Brain microvascular endothelial cell (primary cell): Measurements from ENCODE around the gene TMEM207.

Experiments used
- DNase-seq: peaks from one replicate; pipeline ENCODE4 v3.0.0-alpha.2; 2020
- H3K27ac ChIP-seq: fragments of 250-450 bp; sonication (Bioruptor Pico); 2 replicates; pipeline ENCODE4 v1.5.1; 2020; ENCODE audit warnings: mild to moderate bottlenecking, moderate library complexity
- H3K27me3 ChIP-seq: fragments of 250-450 bp; sonication (Bioruptor Pico); replicated peaks from 2 replicates; pipeline ENCODE4 v1.5.1; 2020; ENCODE audit warnings: mild to moderate bottlenecking
- H3K36me3 ChIP-seq: fragments of 250-450 bp; sonication (Bioruptor Pico); replicated peaks from 2 replicates; pipeline ENCODE4 v1.5.1; 2020; ENCODE audit warnings: mild to moderate bottlenecking
- H3K4me3 ChIP-seq: 2 replicates; pipeline ENCODE4 v1.5.1; 2011; ENCODE audit warnings: low read depth, mild to moderate bottlenecking, control low read depth, low read length, moderate library complexity
- in situ Hi-C: cut with HindIII; loops from 2 replicates; pipeline ENCODE4 v1.10.0; 2017; ENCODE audit warnings: low sequenced_read_pairs, low pct_ligation_motif_present
- TF ChIP-seq, protein P1 (sequence below): IDR thresholded peaks from 2 replicates; pipeline ENCODE4 v1.5.1; 2011; ENCODE audit warnings: low read depth, mild to moderate bottlenecking, moderate library complexity, low read length, control low read depth, inconsistent platforms; ENCODE audit errors: missing control alignments

The TMEM207 gene

DNA sequence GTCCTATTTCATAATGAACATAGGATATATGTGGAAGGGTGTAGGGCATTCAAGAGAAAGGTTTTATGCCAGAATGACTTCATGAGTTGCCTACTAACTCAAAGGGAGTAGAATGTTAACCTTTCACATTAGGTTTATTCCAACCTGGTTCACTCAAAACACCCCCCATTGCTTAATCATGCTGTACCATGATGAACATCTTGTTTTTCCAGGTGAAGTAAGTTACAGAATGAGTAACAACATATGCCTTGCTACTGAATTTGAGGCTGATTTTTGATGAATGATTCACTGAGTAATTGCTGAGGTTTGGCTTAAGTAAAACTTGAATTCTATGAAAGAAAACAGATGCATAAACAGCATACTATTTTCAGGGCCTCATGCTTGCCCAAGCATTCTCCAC, 67.6 kb downstream of the TMEM207 start:
- in situ Hi-C loops, result no loop called here
- Histone ChIP-seq H3K36me3 (no peaks in the 10 kb centered on the region), H3K4me3 (no peak overlapping the region), H3K27ac (no peak overlapping the region), H3K27me3 (no peaks in the 10 kb centered on the region)
- no peak for DNase-seq
- TF ChIP-seq, protein P1, sequence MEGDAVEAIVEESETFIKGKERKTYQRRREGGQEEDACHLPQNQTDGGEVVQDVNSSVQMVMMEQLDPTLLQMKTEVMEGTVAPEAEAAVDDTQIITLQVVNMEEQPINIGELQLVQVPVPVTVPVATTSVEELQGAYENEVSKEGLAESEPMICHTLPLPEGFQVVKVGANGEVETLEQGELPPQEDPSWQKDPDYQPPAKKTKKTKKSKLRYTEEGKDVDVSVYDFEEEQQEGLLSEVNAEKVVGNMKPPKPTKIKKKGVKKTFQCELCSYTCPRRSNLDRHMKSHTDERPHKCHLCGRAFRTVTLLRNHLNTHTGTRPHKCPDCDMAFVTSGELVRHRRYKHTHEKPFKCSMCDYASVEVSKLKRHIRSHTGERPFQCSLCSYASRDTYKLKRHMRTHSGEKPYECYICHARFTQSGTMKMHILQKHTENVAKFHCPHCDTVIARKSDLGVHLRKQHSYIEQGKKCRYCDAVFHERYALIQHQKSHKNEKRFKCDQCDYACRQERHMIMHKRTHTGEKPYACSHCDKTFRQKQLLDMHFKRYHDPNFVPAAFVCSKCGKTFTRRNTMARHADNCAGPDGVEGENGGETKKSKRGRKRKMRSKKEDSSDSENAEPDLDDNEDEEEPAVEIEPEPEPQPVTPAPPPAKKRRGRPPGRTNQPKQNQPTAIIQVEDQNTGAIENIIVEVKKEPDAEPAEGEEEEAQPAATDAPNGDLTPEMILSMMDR, result no peak

DNA sequence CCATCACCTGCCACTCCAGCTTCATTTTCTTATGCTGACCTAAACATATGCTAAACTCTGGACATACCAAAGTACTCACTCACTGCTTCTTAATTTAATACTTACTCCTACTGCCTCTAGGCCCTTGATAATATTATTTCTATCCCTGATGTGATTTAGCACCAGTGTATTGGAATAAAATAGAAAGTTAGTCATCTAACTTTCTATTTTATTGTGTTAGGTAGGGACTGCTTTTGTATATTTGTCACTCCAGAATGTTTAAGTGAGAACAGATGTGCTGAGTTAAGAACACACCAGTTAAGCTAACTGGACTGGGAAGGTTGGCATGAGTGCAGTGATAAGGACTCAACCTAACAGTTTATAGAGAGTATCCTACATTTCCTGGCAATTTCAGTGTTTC, 68.3 kb downstream of the TMEM207 start:
- in situ Hi-C loops, result no loop called here
- Histone ChIP-seq H3K27ac (no peak overlapping the region), H3K27me3 (no peaks in the 10 kb centered on the region), H3K36me3 (no peaks in the 10 kb centered on the region), H3K4me3 (no peak overlapping the region)
- DNase-seq, result no peak
- TF ChIP-seq, protein P1, result no peak

DNA sequence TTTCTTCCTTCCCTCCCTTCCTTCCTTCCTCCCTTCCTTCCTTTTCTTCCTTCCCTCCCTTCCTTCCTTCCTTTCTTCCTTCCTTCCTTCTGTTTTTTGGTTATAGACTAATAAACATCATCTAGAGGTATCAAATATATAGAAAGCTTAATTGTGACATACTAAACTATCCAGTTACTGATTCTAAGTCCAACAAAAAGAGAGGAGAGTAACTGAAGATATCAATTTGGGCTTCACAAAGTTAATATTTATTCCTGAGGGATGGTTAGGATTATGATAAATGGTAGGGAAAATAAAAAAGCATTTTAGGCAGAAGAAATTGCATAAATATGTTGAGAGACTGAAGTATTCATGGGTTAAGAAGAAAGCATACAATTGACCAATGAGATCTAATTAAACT, 69.5 kb downstream of the TMEM207 start:
- Histone ChIP-seq H3K27me3 (no peaks in the 10 kb centered on the region), H3K36me3 (no peaks in the 10 kb centered on the region), H3K4me3 (no peak overlapping the region), H3K27ac (no peak overlapping the region)
- in situ Hi-C loops, result no loop called here
- TF ChIP-seq, protein P1, result no peak
- DNase-seq, result no peak
